Trophoblast cell (in vitro differentiated cells and primary cell): ENCODE measurements around the gene ZNF438.
"Not testable (repeated sequence)": the region's sequence is repeated elsewhere in the genome, so short reads cannot be mapped to it uniquely, and the experiment has no call there.

Experiments
- DNase-seq, 2 donors: peaks; one replicate each; pipeline ENCODE4 v3.0.0-alpha.2; 2016
- H2AFZ ChIP-seq: 2 replicates; pipeline ENCODE4 v1.6.1; 2013; ENCODE audit warnings: low read length, moderate library complexity, mild to moderate bottlenecking; ENCODE audit not compliant: insufficient read depth, poor library complexity
- H2AK5ac ChIP-seq: 2 replicates; pipeline ENCODE4 v1.6.1; 2013; ENCODE audit warnings: mild to moderate bottlenecking, low read length
- H2BK120ac ChIP-seq: 2 replicates; pipeline ENCODE4 v1.6.1; 2013; ENCODE audit warnings: low read length, mild to moderate bottlenecking, moderate library complexity; ENCODE audit not compliant: insufficient read depth, poor library complexity
- H2BK12ac ChIP-seq: 2 replicates; pipeline ENCODE4 v1.6.1; 2013; ENCODE audit warnings: mild to moderate bottlenecking, low read length, moderate library complexity
- H2BK5ac ChIP-seq: 2 replicates; pipeline ENCODE4 v1.6.1; 2013; ENCODE audit warnings: low read length, low read depth, moderate library complexity, mild to moderate bottlenecking; ENCODE audit not compliant: poor library complexity
- H3K14ac ChIP-seq: 2 replicates; pipeline ENCODE4 v1.6.1; 2013; ENCODE audit warnings: mild to moderate bottlenecking, low read length
- H3K18ac ChIP-seq: 2 replicates; pipeline ENCODE4 v1.6.1; 2013; ENCODE audit warnings: mild to moderate bottlenecking, low read length
- H3K23ac ChIP-seq: 2 replicates; pipeline ENCODE4 v1.6.1; 2013; ENCODE audit warnings: low read length
- H3K27ac ChIP-seq: 2 replicates; pipeline ENCODE4 v1.5.1; 2013; ENCODE audit warnings: low read depth, mild to moderate bottlenecking, inconsistent platforms, low read length, moderate library complexity
- H3K27me3 ChIP-seq: 2 replicates; pipeline ENCODE4 v1.6.1; 2013; ENCODE audit warnings: inconsistent platforms, mild to moderate bottlenecking, low read length, moderate library complexity; ENCODE audit not compliant: insufficient read depth
- H3K36me3 ChIP-seq, 2 experiments: 1 replicate in 1 of 2; 2 replicates in 1 of 2; pipeline ENCODE4 v1.6.1; 2013; ENCODE audit warnings: low read length in 2 of 2, mild to moderate bottlenecking in 2 of 2, moderate library complexity in 1 of 2; ENCODE audit not compliant: insufficient read depth in 2 of 2, control insufficient read depth in 1 of 2
- H3K4ac ChIP-seq: 2 replicates; pipeline ENCODE4 v1.6.1; 2013; ENCODE audit warnings: low read depth, mild to moderate bottlenecking, low read length, moderate library complexity
- H3K4me1 ChIP-seq, 2 experiments: 1 replicate in 1 of 2; 2 replicates in 1 of 2; pipeline ENCODE4 v1.6.1; 2013; ENCODE audit warnings: low read length in 2 of 2, mild to moderate bottlenecking in 2 of 2, moderate library complexity in 1 of 2; ENCODE audit not compliant: insufficient read depth in 2 of 2, control insufficient read depth in 1 of 2
- H3K4me2 ChIP-seq: 2 replicates; pipeline ENCODE4 v1.6.1; 2013; ENCODE audit warnings: inconsistent platforms, mild to moderate bottlenecking, low read length, moderate library complexity
- H3K4me3 ChIP-seq: 2 replicates; pipeline ENCODE4 v1.5.1; 2013; ENCODE audit warnings: mild to moderate bottlenecking, low read depth, low read length, inconsistent platforms
- H3K79me1 ChIP-seq: one replicate; pipeline ENCODE4 v1.6.1; 2013; ENCODE audit warnings: low read length
- H3K79me2 ChIP-seq: 2 replicates; pipeline ENCODE4 v1.6.1; 2013; ENCODE audit warnings: low read length, mild to moderate bottlenecking; ENCODE audit not compliant: control insufficient read depth, insufficient read depth, poor library complexity
- H3K9ac ChIP-seq: 2 replicates; pipeline ENCODE4 v1.6.1; 2013; ENCODE audit warnings: mild to moderate bottlenecking, low read length
- H3K9me3 ChIP-seq: 2 replicates; pipeline ENCODE4 v1.6.1; 2013; ENCODE audit warnings: low read depth, mild to moderate bottlenecking, control low read depth, inconsistent platforms, low read length; ENCODE audit not compliant: insufficient read depth
- H4K12ac ChIP-seq: 2 replicates; pipeline ENCODE4 v1.6.1; 2013; ENCODE audit warnings: low read depth, mild to moderate bottlenecking, low read length, moderate library complexity
- H4K8ac ChIP-seq: 2 replicates; pipeline ENCODE4 v1.6.1; 2013; ENCODE audit warnings: low read depth, mild to moderate bottlenecking, low read length, moderate library complexity
- H4K91ac ChIP-seq: one replicate; pipeline ENCODE4 v1.6.1; 2013; ENCODE audit warnings: low read depth, mild to moderate bottlenecking, low read length, moderate library complexity
- WGBS: extraction: QIAGEN DNeasy Blood & Tissue Kit; methylation state at CpG from one replicate; pipeline ENCODE4 v1.1.7; 2013; ENCODE audit warnings: missing lambda C conversion rate; ENCODE audit not compliant: insufficient read length, insufficient coverage; ENCODE audit errors: extremely low coverage; 5-methylcytosine and 5-hydroxymethylcytosine counted together

The ZNF438 gene

GRCh38 chr10:30929311-30929729 lies 102.3 kb downstream of the ZNF438 start:
- H3K14ac ChIP-seq, H4K91ac ChIP-seq, DNase-seq, H3K79me2 ChIP-seq, H3K27ac ChIP-seq, H3K79me1 ChIP-seq, H3K9ac ChIP-seq, H3K4me1 ChIP-seq, H3K18ac ChIP-seq, H2BK12ac ChIP-seq, H3K36me3 ChIP-seq, H3K4me2 ChIP-seq, H4K8ac ChIP-seq, H2BK120ac ChIP-seq, H3K27me3 ChIP-seq, H2AFZ ChIP-seq, H2BK5ac ChIP-seq, H3K23ac ChIP-seq, H3K4ac ChIP-seq, H4K12ac ChIP-seq, H2AK5ac ChIP-seq, H3K4me3 ChIP-seq: not testable (repeated sequence)
- H3K9me3 ChIP-seq, result peaks cover 12% of the 10 kb centered on the region
- no CpG with 5 or more reads among the region's 10 CpGs for WGBS

- no peak overlapping the region for H4K8ac ChIP-seq
- H3K36me3 ChIP-seq, result peaks cover 0 to 2% of the 10 kb centered on the region in 2 experiments
- no CpG with 5 or more reads among the region's 2 CpGs for WGBS
- DNase-seq, result no peak
- H3K79me1 ChIP-seq, result no peaks in the 10 kb centered on the region
- no peak overlapping the region for H3K4me3 ChIP-seq
- H2AK5ac ChIP-seq, result no peak overlapping the region
- no peak overlapping the region for H3K4me2 ChIP-seq
- H2BK5ac ChIP-seq, result no peak overlapping the region
- H4K12ac ChIP-seq, result no peak overlapping the region
- no peak overlapping the region for H3K23ac ChIP-seq
- no peak overlapping the region for H2AFZ ChIP-seq
- H2BK120ac ChIP-seq, result no peak overlapping the region
- no peak overlapping the region for H4K91ac ChIP-seq
- H3K9ac ChIP-seq, result no peak overlapping the region
- no peak overlapping the region for H3K4ac ChIP-seq
- H3K18ac ChIP-seq, result no peak overlapping the region
- no peak overlapping the region for H2BK12ac ChIP-seq
- peaks cover 14% of the 10 kb centered on the region for H3K9me3 ChIP-seq
- no peak overlapping the region for H3K27ac ChIP-seq
- H3K4me1 ChIP-seq, result no peaks in the 10 kb centered on the region
- H3K14ac ChIP-seq, result no peak overlapping the region
- no peaks in the 10 kb centered on the region for H3K79me2 ChIP-seq
- no peaks in the 10 kb centered on the region for H3K27me3 ChIP-seq
Observed at GRCh38 chr10:30928742-30929141, 102.9 kb downstream of the ZNF438 start.

- Histone ChIP-seq H3K4me3 (no peak overlapping the region), H3K36me3 (no peaks in the 10 kb centered on the region), H3K23ac (no peak overlapping the region), H3K4me2 (no peak overlapping the region), H3K27ac (no peak overlapping the region), H2BK12ac (no peak overlapping the region), H2BK120ac (no peak overlapping the region), H3K27me3 (no peaks in the 10 kb centered on the region), H4K8ac (no peak overlapping the region), H4K91ac (no peak overlapping the region), H3K9me3 (no peaks in the 10 kb centered on the region), H2BK5ac (no peak overlapping the region), H2AK5ac (no peak overlapping the region), H3K79me2 (no peaks in the 10 kb centered on the region), H3K4ac (no peak overlapping the region), H3K79me1 (no peaks in the 10 kb centered on the region), H3K14ac (no peak overlapping the region), H3K18ac (no peak overlapping the region), H4K12ac (no peak overlapping the region), H2AFZ (no peak overlapping the region), H3K4me1 (no peaks in the 10 kb centered on the region), H3K9ac (no peak overlapping the region)
- no CpG with 5 or more reads among the region's 2 CpGs for WGBS
- DNase-seq, result no peak
Observed at GRCh38 chr10:30918651-30919050, 113.0 kb downstream of the ZNF438 start.

GRCh38 chr10:30917789-30918188 lies 113.9 kb downstream of the ZNF438 start:
- Histone ChIP-seq H4K8ac (no peak overlapping the region), H3K14ac (no peak overlapping the region), H4K12ac (no peak overlapping the region), H2AK5ac (no peak overlapping the region), H3K9me3 (no peaks in the 10 kb centered on the region), H3K27me3 (no peaks in the 10 kb centered on the region), H3K18ac (no peak overlapping the region), H3K79me1 (no peaks in the 10 kb centered on the region), H2BK12ac (no peak overlapping the region), H3K4me3 (no peak overlapping the region), H2BK5ac (no peak overlapping the region), H3K23ac (no peak overlapping the region), H3K9ac (no peak overlapping the region), H2AFZ (no peak overlapping the region), H3K27ac (no peak overlapping the region), H4K91ac (no peak overlapping the region), H3K4ac (no peak overlapping the region), H3K4me1 (no peaks in the 10 kb centered on the region), H3K4me2 (no peak overlapping the region), H3K79me2 (no peaks in the 10 kb centered on the region), H2BK120ac (no peak overlapping the region), H3K36me3 (no peaks in the 10 kb centered on the region)
- no peak for DNase-seq
- no CpG with 5 or more reads among the region's 1 CpG for WGBS
